KMS-11 (cell line): ENCODE results near the gene VAV2.

ENCODE experiments used
- H2AFZ ChIP-seq: fragments of 200-600 bp; sonication (generic); 2 replicates; pipeline ENCODE4 v1.6.1; 2016; ENCODE audit warnings: antibody characterized with exemption, mixed run types, low read depth
- H3K27ac ChIP-seq: fragments of 200-600 bp; sonication (generic); 2 replicates; pipeline ENCODE4 v1.6.1; 2016; ENCODE audit warnings: mild to moderate bottlenecking, mixed run types
- H3K27me3 ChIP-seq: fragments of 200-600 bp; sonication (generic); 2 replicates; pipeline ENCODE4 v1.6.1; 2017; ENCODE audit warnings: mild to moderate bottlenecking, low read depth, mixed run types, moderate library complexity; ENCODE audit not compliant: insufficient read depth
- H3K36me3 ChIP-seq: fragments of 200-600 bp; sonication (generic); 2 replicates; pipeline ENCODE4 v1.6.1; 2017; ENCODE audit warnings: mild to moderate bottlenecking, mixed run types; ENCODE audit not compliant: insufficient read depth
- H3K4me1 ChIP-seq: fragments of 200-600 bp; sonication (generic); 2 replicates; pipeline ENCODE4 v1.6.1; 2016; ENCODE audit warnings: mild to moderate bottlenecking, low read depth, mixed run types; ENCODE audit not compliant: poor library complexity, severe bottlenecking
- H3K4me2 ChIP-seq: fragments of 200-600 bp; sonication (generic); 2 replicates; pipeline ENCODE4 v1.7.0; 2016; ENCODE audit warnings: mild to moderate bottlenecking, mixed run types
- H3K4me3 ChIP-seq: fragments of 200-600 bp; sonication (generic); IDR thresholded peaks from 2 replicates; pipeline ENCODE4 v1.6.1; 2017; ENCODE audit warnings: low read depth, low read length, mixed read lengths; ENCODE audit not compliant: insufficient read depth
- H3K79me2 ChIP-seq: fragments of 200-600 bp; sonication (generic); 2 replicates; pipeline ENCODE4 v1.6.1; 2016; ENCODE audit warnings: low read depth, mixed run types; ENCODE audit not compliant: insufficient read depth
- H3K9ac ChIP-seq: fragments of 200-600 bp; sonication (generic); 2 replicates; pipeline ENCODE4 v1.6.1; 2016; ENCODE audit warnings: mild to moderate bottlenecking, mixed run types
- H4K20me1 ChIP-seq: fragments of 200-600 bp; sonication (generic); 2 replicates; pipeline ENCODE4 v1.6.1; 2016; ENCODE audit warnings: mild to moderate bottlenecking, mixed run types; ENCODE audit not compliant: insufficient read depth
- TF ChIP-seq, protein P1 (sequence below): fragments of 200-600 bp; sonication (generic); conservative IDR thresholded peaks from 2 replicates; pipeline ENCODE4 v1.6.1; 2017; ENCODE audit warnings: low read depth, mild to moderate bottlenecking, antibody characterized with exemption, low read length, moderate library complexity, mixed read lengths

The VAV2 gene

DNA sequence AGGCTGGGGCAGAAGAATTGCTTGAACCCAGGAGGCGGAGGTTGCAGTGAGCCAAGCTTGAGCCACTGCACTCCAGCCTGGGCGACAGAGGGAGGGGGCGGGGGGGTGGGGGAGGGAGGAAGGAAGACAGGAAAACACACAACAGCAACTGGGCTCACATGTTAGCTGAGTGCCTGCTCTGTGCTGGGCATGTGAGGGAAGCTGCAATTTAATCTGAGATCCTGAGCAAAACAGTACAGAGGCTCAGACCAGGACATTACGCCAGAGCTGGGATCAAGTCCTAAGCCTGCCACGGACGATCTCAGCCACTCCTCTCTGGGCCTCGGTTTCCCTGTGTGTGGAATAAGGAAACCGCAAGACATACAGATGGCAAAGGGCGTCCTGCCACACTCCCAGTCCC lies 119.1 kb downstream of the VAV2 start:
- H3K4me2 ChIP-seq = no peak overlapping the region
- H3K79me2 ChIP-seq = no peaks in the 10 kb centered on the region
- no peaks in the 10 kb centered on the region for H4K20me1 ChIP-seq

GRCh38 chr9:133870598-133871595 lies 121.2 kb downstream of the VAV2 start:
- TF ChIP-seq, protein P1, sequence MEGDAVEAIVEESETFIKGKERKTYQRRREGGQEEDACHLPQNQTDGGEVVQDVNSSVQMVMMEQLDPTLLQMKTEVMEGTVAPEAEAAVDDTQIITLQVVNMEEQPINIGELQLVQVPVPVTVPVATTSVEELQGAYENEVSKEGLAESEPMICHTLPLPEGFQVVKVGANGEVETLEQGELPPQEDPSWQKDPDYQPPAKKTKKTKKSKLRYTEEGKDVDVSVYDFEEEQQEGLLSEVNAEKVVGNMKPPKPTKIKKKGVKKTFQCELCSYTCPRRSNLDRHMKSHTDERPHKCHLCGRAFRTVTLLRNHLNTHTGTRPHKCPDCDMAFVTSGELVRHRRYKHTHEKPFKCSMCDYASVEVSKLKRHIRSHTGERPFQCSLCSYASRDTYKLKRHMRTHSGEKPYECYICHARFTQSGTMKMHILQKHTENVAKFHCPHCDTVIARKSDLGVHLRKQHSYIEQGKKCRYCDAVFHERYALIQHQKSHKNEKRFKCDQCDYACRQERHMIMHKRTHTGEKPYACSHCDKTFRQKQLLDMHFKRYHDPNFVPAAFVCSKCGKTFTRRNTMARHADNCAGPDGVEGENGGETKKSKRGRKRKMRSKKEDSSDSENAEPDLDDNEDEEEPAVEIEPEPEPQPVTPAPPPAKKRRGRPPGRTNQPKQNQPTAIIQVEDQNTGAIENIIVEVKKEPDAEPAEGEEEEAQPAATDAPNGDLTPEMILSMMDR = no peak
- H3K4me3 ChIP-seq = no peak overlapping the region
- no peak overlapping the region for H3K4me2 ChIP-seq
- no peak overlapping the region for H3K27ac ChIP-seq
- no peaks in the 10 kb centered on the region for H3K4me1 ChIP-seq
- no peaks in the 10 kb centered on the region for H3K79me2 ChIP-seq
- no peaks in the 10 kb centered on the region for H3K36me3 ChIP-seq
- no peaks in the 10 kb centered on the region for H3K27me3 ChIP-seq
- H4K20me1 ChIP-seq = no peaks in the 10 kb centered on the region
- H2AFZ ChIP-seq = no peak overlapping the region
- no peak overlapping the region for H3K9ac ChIP-seq

More for the DNA sequence above, 119.1 kb downstream of the VAV2 start:
- H3K36me3 ChIP-seq = no peaks in the 10 kb centered on the region
- H3K27ac ChIP-seq = no peak overlapping the region
- H3K4me3 ChIP-seq = no peak overlapping the region
- no peaks in the 10 kb centered on the region for H3K27me3 ChIP-seq
- TF ChIP-seq, protein P1 = no peak
- no peak overlapping the region for H2AFZ ChIP-seq
- H3K4me1 ChIP-seq = no peaks in the 10 kb centered on the region
- no peak overlapping the region for H3K9ac ChIP-seq

DNA sequence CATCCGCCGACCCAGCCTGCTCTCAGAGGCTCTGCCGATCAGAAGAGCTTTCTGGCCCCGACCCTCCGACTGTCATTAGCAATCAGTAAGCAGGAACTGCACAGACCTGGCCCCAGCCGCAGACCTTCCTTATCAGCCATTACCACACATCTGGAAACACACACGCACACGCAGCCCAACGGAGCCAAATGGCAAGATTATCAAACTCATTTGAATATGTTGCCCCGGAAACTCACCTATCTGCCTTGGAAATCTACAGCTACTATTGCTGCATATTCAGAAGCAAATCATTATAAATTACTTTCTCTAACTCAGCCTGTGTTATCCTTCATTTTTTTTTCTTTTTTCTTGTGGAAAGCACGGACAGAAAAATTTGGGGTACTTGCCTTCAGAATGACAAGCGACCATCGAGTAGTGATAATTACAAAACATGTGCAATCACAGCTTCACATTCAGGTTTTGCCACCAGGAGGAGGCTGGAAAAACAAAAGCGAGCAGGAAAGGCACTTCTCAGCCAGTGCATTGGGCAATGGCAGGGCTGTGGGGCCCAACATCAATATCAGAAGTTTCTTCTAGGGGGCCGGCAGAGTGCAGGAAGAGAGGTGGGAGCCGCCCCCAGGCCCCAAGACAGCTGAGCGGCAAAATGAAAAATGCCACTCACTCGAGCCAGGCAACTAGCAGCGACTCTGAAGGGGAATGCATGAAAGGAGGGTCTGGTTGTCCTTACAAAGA lies 122.3 kb downstream of the VAV2 start:
- H3K9ac ChIP-seq = no peak overlapping the region
- no peaks in the 10 kb centered on the region for H4K20me1 ChIP-seq
- no peak overlapping the region for H3K27ac ChIP-seq
- no peak overlapping the region for H3K4me2 ChIP-seq
- no peak overlapping the region for H3K4me3 ChIP-seq
- H2AFZ ChIP-seq = no peak overlapping the region
- H3K4me1 ChIP-seq = no peaks in the 10 kb centered on the region
- H3K36me3 ChIP-seq = no peaks in the 10 kb centered on the region
- TF ChIP-seq, protein P1 = no peak
- H3K27me3 ChIP-seq = no peaks in the 10 kb centered on the region
- H3K79me2 ChIP-seq = no peaks in the 10 kb centered on the region

DNA sequence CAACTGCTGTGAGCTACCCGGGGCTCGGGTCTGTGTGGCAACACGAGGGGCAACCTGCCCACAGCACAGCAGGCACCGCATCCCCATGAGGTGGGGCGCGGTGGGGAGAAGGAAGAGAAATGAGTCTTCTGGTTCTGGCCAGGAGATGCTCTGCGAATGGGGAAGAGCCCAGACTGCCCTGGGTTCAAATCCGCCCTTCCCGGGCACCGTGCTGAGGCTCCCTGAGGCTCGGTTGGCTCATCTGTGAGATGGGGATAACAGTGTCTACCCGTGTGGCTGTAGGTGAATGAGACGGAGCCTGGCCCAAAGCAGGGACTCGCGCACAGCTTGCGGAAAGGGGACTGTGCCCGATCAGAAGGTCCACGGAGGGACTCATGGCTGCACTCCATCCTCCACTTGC lies 123.9 kb downstream of the VAV2 start:
- no peaks in the 10 kb centered on the region for H3K36me3 ChIP-seq
- no peaks in the 10 kb centered on the region for H3K79me2 ChIP-seq
- no peaks in the 10 kb centered on the region for H3K27me3 ChIP-seq
- H3K4me1 ChIP-seq = no peaks in the 10 kb centered on the region
- no peak overlapping the region for H2AFZ ChIP-seq
- H3K27ac ChIP-seq = no peak overlapping the region
- no peak overlapping the region for H3K4me2 ChIP-seq
- H3K9ac ChIP-seq = no peak overlapping the region
- TF ChIP-seq, protein P1 = no peak
- no peaks in the 10 kb centered on the region for H4K20me1 ChIP-seq
- H3K4me3 ChIP-seq = no peak overlapping the region
